DMS53 treated with DMSO at 0.1 percent for 48 hours (cell line): ENCODE measurements around the gene SPRR3.

Source experiments
- DNase-seq: peaks from one replicate; lab custom pipeline; 2025; ENCODE audit not compliant: unreplicated experiment; lab: John Stamatoyannopoulos, UW

SPRR3 gene

DNA sequence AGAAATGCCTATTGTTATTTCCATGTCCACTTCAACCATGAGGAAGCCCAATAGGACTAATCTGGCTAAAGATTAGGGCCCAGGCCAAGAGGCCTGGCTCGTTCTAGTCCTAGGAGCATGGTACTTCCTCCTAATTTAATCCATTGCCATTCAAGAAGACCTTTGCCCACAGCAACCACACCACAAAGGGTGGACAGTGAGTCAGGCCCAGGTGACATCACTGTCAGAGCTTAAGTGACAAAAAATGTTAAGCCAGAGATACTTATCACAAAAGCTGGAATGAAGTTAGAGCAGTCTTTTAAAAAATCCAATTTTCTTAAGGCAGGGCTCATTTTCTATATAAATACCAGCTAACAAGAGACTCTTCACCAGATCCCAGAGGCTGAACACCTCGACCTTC lies at the start of gene SPRR3:
TSS of gene SPRR3 (plus strand) at position 368 of the 400 bp plus-strand sequence. CDS start 1,272 bp downstream, outside the sequence.
- no peak for DNase-seq

DNA sequence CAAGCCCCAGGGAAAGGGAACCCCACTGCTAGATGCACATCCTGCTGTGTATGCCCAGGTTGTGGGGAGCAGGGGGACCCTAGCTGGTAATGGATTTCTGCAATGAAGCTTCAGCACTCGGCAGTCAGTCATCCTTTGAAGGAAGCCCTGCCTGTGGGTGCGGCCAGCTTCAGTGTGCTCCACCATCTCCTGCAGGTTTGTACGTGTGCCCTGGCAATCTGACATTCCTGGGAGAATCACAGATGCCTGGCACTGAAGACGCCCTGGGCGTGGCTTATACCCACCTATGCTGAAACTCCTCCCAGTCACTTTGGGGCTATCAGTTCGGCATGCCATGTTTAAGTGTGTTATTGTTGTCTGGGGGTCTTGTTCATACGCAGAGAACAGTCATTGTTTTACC lies 47.8 kb upstream of the SPRR3 start:
- no peak for DNase-seq

- DNase-seq: no peak
Measured at GRCh38 chr1:152954436-152954835, 47.1 kb upstream of the SPRR3 start.

GRCh38 chr1:152957561-152957960 lies 44.0 kb upstream of the SPRR3 start:
- no peak for DNase-seq

GRCh38 chr1:152959273-152959672 lies 42.3 kb upstream of the SPRR3 start:
- DNase-seq: no peak

- DNase-seq: no peak
Measured at GRCh38 chr1:152959801-152960451, 41.6 kb upstream of the SPRR3 start.

GRCh38 chr1:152960452-152961044 lies 41.0 kb upstream of the SPRR3 start:
- DNase-seq: no peak

GRCh38 chr1:152961226-152961891 lies 40.2 kb upstream of the SPRR3 start:
- DNase-seq: no peak

GRCh38 chr1:152962876-152963415 lies 38.6 kb upstream of the SPRR3 start:
- no peak for DNase-seq

DNA sequence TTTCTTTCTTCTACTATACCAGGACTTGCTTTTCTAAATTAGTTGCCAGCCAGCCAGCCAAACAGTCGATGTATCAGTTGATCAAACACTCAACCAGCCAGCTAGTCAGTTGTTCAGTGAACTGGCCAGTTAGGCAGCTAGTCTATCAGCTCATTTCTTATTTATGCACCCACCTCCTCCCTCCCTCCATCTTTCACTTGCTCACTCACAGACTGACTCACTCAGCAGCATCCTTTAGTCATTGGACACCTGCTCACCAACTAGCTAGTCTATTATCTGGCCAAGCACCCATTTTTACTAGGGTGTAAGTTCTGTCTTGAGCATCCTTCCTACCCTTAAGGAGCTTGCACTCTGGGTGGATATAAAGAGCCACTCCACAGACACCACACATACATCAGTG lies 37.0 kb upstream of the SPRR3 start:
- no peak for DNase-seq

DNA sequence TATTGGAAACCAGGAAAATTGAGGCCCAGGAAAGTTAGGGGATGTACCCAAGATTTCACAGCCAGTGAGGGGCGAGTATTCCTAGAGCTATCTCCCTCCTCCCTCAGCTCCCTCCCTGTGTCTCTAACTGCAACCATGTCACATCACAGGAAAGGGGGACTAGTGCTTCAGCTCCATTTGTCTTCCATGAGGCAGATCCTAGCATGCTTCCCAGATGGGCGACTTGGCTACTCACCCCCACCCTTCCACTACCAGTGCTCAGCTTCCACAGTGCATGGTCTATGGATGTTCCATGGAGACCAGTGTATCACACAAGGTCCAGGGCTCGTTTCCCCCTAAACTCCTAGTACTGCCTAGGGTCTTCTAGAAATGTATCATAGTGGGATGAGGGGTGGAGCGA lies 35.7 kb upstream of the SPRR3 start:
- DNase-seq: no peak

DNA sequence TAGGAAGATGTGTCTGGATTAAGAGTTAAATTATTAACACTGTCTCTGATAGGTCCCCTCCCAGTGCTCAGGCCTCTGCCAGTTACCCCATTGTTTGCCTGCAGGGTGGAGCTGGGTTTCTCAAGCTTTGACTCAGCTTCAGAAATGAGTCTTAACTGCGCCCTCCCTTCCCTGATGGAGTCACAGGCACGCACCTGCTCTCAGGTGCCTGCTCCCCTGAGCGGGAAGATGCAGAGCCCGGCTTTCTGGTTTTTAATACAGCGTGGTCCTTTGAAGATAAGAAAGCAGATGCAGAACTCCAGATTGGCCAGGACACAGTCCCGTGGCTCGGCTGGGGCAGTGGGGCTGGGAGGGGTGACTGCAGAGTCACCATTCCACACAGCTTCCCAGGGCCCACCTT lies 34.3 kb upstream of the SPRR3 start:
- DNase-seq: no peak

DNA sequence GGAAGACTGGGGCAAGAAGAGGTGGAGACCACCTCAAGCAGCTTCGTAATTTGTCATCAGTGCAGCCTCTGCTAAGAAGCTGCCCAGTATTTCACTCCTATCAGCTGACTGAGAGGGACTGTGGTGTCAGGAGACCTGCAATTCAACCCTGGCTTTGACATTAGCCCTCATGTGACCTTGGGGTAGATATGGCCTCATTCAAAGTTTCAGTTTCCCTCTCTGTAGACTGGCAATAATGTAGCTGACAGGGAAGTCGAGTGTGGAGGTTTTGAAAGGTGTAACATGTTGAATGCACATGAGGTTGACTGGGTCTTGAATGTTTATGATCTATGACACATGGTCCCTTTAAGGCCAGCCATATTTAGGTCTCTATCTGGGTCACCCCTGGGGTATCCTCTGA lies 33.3 kb upstream of the SPRR3 start:
- DNase-seq: no peak

DNA sequence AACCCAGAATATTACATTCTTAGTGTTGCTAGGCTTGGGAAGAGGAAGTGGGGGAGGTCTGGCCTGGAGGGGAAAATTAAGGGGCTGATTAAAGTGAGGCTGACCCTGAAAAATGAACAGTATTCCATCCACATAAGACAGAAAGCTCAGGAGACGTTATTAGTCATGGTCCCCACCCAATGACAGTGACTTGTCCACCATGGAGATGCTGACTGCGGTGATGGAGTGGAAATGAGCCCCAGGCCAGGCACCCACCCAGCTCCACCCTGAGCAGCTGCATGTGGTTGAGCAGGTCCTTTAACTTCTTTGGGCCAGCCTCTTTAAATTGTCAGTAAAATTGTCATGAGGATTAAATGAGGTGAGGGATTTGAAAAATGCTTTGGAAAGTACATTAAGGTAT lies 32.5 kb upstream of the SPRR3 start:
- no peak for DNase-seq

GRCh38 chr1:152970495-152970894 lies 31.1 kb upstream of the SPRR3 start, which contains the start of gene SPRR4:
Gene SPRR4 (plus strand): TSS chr1:152970648. CDS start chr1:152971891, 1,243 bp downstream.
- DNase-seq: no peak

- no peak for DNase-seq
Measured at GRCh38 chr1:152972196-152972886, 29.2 kb upstream of the SPRR3 start.

DNA sequence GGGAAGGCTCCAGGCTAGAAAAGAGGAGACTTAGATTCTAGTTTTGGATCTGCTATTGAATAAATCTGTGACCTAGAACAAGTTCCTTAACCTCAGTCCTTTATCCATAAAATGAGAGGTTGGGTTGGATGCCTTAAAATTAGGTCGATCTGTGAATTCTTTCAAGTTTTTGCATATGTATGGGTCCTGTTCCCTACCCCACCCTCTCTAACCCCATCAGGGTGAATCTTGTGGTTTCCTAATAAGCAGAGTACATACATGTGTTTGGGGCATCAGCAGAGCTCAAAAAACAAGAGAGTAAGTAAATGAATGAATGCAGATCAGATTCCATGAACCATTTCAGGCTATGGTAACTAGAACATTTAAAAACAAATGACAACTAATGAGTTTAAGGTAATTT lies 24.9 kb upstream of the SPRR3 start:
- DNase-seq: no peak

DNA sequence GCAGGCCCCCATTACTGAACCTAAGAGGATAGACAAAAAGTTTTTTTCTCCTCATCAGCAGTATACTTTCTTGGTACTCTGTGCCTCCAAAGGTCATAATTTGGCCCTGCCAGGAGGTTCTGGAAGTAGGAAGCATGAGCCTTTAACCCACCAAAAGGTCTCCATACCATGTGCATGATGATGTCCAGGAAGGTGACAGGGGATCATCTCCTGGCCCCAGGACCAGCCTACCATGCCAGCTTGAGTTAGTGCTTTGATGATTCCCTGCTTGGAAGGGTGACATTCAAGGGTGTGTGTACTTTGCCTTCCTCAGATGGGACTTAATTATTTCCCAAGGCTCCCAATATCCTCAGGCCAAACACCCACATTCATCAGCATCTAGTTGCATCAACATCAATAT lies 23.9 kb upstream of the SPRR3 start:
- no peak for DNase-seq

DNA sequence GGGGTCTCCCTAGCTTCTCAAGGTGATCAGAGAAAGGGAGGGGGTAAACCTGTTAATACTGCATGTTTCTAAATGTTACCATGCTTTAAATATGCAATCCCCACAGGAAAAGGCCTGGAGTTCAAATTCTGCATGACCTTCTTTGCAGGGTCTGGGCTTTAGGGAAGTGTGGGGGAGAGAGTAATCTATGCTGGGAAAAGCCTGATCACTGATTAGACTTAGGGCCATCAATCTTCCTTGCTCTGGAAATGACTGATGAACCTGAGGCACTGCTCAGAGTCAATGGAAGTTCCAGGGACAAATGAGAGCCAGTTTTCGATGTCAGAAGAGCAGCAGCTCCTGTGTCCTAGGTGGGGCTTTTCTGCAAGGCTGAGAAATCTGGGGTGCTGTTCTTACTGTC lies 20.9 kb upstream of the SPRR3 start:
- DNase-seq: no peak

DNA sequence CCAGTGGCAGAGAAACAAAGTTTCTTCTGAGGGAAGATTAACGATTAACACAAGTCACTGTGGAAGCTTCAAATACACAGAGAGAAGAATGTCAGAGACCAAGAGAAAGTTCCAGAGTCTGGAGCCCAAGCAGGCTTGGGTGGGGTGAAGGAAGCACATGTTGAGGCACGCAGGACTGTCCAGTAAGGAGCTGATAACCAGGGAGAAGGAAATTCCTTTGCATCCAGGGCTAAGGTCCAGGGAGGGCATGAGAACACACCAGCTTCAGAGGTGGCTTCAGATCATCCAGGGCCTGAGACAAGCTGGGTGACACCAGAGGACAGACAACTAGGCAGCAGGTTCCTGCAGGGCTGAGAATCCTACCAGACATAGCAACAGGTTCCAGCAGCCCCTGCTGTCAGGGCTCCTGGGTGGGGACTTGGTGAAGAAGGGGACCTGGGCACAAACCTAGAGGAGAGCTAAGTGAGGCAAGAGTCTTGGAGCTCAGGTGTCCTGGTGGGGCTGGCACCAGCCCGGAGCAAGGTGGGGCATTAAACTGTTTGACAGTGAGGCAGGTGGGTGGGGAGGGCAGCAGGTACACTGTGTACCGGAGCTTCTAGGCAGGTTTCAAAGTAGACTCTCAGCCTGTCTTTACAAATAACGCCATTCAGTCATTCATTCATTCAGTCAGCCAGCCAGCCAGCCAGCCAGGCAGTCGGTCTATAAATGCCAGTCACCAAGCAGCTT lies 20.2 kb upstream of the SPRR3 start:
- DNase-seq: no peak

DNA sequence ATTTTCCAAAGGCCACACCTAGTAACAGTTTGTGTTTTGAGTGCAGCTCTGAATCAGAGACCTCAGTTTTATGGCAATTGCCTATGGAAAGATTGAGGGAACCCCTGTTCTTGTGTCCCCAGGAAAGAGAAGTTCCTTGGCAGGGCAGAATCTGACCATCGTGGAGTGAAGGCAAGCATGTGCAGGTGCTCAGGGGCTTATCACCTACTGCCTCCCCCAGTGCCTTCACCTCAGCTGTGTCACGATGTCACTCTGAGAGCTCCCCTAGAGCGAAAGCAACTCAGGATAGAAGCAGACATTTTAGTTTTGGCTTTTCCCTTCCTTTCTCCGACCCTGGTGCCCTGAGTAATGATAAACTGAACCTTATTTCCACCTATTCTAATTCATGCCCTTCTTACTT lies 19.5 kb upstream of the SPRR3 start:
- DNase-seq: no peak
